B cell (primary cell): ENCODE measurements around the gene MTHFR.

Experiments used
- EZH2 ChIP-seq: IDR thresholded peaks from 2 replicates; pipeline ENCODE4 v1.6.1; 2012; ENCODE audit warnings: borderline replicate concordance, low read depth, mild to moderate bottlenecking, moderate library complexity, low read length; ENCODE audit not compliant: insufficient read depth, poor library complexity, severe bottlenecking
- TF ChIP-seq, protein P1 (sequence below): fragments of 200-600 bp; IDR thresholded peaks from one replicate; pipeline ENCODE4 v1.8.0; 2022; ENCODE audit warnings: antibody characterized with exemption, mild to moderate bottlenecking

DNA sequence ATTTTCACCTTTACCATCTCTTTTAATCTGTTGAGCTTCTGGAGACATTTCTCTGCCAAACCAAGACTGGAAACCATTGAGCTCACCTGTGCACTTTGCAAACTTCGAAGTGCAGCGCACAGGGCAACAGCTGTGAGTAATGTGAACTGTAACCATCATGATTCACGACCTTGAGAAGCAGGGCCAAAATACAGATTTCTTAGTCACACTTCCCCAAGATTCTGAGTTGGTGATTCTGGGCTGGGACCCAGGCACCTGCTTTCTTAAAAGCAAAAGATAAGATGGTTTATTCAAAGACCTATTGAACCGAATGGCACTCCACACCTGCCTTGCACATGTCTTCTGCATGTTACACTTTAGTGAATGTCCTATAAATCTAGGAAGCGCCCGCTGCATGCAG, 59.7 kb downstream of the MTHFR start:
- TF ChIP-seq, protein P1, sequence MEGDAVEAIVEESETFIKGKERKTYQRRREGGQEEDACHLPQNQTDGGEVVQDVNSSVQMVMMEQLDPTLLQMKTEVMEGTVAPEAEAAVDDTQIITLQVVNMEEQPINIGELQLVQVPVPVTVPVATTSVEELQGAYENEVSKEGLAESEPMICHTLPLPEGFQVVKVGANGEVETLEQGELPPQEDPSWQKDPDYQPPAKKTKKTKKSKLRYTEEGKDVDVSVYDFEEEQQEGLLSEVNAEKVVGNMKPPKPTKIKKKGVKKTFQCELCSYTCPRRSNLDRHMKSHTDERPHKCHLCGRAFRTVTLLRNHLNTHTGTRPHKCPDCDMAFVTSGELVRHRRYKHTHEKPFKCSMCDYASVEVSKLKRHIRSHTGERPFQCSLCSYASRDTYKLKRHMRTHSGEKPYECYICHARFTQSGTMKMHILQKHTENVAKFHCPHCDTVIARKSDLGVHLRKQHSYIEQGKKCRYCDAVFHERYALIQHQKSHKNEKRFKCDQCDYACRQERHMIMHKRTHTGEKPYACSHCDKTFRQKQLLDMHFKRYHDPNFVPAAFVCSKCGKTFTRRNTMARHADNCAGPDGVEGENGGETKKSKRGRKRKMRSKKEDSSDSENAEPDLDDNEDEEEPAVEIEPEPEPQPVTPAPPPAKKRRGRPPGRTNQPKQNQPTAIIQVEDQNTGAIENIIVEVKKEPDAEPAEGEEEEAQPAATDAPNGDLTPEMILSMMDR: no peak
- TF ChIP-seq EZH2: no peak
